OCI-M1 (cell line): ENCODE measurements around the gene MMP14.
"Not testable (repeated sequence)": the region's sequence is repeated elsewhere in the genome, so short reads cannot be mapped to it uniquely, and the experiment has no call there.

Source experiments
- DNase-seq: peaks from one replicate; lab custom pipeline; 2025; lab: John Stamatoyannopoulos, UW

Gene MMP14

DNA sequence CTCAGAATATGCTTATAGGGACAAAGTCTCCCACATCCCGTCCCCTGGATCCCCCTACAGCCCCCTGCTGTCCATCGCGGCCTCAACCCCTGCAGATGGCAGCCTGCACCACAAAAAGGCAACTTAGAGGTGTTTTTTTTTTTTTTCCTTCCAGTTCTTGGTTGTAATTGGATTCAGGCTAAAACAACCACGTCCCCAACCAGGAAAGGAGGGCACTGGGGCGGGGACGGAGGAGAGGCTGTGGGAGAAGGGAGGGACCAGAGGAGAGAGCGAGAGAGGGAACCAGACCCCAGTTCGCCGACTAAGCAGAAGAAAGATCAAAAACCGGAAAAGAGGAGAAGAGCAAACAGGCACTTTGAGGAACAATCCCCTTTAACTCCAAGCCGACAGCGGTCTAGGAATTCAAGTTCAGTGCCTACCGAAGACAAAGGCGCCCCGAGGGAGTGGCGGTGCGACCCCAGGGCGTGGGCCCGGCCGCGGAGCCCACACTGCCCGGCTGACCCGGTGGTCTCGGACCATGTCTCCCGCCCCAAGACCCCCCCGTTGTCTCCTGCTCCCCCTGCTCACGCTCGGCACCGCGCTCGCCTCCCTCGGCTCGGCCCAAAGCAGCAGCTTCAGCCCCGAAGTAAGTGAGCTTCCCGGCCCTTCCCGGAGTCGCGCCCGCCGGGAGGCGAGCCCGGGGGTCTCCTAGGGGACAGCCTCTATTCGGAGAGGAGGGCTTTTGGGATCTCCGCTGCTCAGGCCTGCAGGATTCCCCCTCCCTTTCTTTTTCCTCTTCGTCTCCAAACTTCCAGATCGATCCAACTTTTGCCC is at the start of gene MMP14:
TSS of gene MMP14 (plus strand) at position 285 of the 813 bp plus-strand sequence. CDS start at position 518, 233 bp downstream.
- DNase-seq = no peak

GRCh38 chr14:22786685-22787084 is 49.7 kb upstream of the MMP14 start:
- no peak for DNase-seq

DNA sequence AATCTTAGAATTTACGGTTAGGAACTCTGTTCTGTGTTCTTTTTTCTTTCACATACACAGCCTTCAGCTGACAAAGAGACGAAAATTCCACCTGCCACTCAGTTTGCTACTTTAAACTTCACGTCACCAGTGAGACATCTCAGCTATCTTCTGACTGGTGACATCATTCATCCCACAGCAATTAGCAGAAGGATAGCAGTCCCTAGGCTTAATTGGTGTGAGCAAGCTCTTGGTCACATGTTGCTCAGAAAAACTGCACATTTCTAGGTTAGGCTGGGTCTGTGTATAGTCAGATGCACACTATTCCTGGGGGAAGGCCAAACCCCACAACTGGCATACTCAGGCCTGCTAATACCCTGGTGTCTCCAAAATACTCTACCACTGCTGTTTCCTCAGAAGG is 45.1 kb upstream of the MMP14 start:
- DNase-seq = peak; percentile 25

GRCh38 chr14:22792158-22792557 is 44.2 kb upstream of the MMP14 start:
- DNase-seq = no peak

DNA sequence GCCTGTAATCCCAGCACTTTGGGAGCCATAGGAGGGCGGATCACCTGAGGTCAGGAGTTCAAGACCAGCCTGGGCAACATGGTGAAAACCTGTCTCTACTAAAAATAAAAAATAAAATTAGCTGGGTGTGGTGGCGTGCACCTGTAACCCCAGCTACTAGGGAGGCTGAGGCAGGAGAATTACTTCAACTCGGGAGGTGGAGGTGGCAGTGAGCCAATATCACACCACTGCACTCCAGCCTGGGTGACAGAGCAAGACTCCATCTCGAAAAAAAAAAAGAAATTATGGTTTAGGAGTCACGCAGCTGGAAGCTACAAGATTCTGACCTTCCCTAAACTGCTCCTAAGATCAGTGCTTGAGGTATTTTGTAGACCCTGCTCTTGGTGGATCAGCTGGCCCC is 42.8 kb upstream of the MMP14 start:
- DNase-seq = not testable (repeated sequence)

DNA sequence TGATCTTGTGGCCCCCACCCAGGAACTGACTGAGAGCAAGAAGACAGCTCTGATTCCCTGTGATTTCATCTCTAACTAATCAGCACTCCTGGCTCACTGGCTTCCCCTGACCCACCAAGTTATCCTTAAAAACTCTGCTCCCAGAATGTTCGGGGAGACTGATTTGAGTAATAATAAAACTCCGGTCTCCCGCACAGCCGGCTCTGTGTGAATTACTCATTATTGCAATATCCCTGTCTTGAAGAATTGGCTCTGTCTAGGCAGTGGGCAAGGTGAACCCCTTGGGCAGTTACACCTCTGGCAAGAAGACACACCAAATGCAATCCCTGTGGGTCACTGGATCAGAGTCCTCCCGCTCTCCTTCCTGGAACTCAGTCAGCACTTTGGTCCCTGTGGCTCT is 42.4 kb upstream of the MMP14 start:
- DNase-seq = no peak

GRCh38 chr14:22794551-22794951 is 41.8 kb upstream of the MMP14 start:
- DNase-seq = no peak

GRCh38 chr14:22796087-22796707 is 40.2 kb upstream of the MMP14 start:
- DNase-seq = no peak

DNA sequence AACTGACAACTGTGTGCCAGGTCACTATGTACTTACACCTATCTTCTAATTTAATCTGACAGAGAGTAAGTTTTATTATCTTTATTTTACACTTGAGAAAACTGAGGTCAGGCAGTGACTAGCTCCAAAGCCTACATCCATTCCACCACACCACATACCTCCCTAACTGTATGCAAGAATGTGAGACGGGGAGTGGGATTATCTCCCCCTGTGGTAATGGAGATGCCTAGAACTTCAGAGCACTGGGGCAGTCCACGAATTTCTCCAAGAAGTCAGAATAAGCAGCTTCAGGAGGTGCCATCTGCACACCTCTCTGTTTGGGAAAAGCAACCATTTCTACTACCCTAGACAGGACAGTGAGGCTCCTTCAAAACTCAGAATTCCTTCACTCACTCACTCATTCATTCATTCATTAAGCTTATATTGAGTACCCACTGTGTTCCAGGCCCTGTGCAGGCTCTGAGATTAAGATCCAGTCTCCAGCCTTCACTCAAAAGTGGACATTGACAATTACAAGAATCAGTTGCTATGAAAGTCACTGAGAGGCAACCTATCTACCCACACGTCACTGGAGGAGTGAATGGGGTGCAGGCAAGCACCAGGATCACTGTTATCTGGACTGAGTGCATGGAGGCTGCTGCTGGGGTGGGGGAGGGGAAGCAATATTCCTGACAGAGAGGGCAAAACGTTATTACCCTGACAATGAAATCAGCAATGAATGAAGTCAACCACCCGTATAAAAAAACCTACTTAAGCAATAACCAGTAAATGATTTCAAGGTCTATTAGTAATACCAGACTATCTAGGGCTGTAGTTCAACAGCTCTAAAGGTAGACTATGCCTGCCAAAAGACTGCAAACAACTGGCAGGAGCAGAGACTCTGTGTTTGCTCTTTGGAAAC is 39.1 kb upstream of the MMP14 start:
- DNase-seq = peak; percentile 19

DNA sequence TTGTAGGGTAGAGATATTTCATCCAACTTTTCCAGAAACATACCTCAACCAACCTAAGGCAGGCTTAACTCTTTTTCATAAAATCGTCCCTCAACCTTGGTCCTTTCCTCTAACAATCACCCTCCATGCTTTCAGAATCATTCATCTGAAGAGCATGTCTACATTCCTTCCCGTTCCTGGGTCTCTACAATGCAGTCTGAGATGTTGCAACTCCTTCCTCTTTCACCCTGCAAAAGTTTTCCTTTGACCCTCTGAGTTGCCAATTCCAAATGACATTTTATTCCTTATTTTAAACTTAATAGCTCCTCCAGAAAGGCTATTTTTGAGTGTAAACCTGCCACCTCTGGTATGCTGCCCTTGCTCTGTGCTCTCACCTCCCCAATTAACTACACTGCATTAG is 37.9 kb upstream of the MMP14 start:
- no peak for DNase-seq

DNA sequence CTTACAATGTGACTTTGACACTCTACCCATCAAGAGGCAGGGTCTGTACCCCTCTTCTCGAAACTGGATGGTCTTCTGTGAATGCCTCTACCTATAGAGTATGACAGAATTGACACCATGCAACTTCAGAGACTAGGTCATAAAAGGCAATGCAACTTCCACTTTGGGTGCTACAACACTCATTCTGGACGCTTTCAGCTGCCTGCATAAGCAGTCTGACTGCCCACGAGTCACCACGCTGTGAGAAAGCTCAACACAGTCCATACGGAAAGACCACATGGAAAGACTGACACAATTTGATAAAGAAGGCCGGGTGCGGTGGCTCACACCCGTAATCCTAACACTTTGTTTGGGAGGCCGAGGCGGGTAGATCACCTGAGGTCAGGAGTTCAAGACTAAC is 36.0 kb upstream of the MMP14 start:
- DNase-seq = no peak

DNA sequence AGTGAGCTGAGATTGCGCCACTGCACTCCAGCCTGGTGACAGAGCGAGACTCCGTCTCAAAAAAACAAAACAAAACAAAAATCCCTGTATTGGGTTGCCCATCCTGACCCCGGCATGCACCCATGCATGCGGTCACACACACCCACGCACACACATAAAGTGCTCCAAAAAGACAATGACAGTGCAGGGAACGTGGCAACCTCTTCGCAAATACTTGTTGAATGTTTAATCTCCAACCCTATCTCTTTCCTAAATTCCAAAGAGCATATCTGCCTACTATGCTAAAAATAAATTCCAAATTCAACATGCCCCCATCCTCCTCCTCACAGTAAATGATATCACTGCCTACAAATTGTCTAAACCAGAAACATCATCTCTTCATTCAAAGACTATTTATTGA is 34.7 kb upstream of the MMP14 start:
- no peak for DNase-seq

- DNase-seq = no peak
Observed at GRCh38 chr14:22802860-22803686, 33.3 kb upstream of the MMP14 start.

DNA sequence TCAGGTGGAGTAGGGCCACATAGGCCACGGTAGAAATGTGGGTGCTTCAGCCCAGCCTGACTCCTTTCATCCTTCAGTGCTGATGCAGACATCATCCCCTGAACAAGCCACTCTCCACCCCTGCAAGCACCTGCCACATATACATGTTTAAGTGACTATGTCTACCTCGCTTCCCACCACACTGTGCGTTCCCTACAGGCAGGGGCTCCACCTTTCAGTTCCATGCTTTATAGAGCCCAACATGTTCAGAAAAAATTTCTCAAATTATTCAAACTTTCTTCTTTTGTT is 32.8 kb upstream of the MMP14 start:
- DNase-seq = no peak

GRCh38 chr14:22805235-22805634 is 31.1 kb upstream of the MMP14 start:
- DNase-seq = not testable (repeated sequence)

DNA sequence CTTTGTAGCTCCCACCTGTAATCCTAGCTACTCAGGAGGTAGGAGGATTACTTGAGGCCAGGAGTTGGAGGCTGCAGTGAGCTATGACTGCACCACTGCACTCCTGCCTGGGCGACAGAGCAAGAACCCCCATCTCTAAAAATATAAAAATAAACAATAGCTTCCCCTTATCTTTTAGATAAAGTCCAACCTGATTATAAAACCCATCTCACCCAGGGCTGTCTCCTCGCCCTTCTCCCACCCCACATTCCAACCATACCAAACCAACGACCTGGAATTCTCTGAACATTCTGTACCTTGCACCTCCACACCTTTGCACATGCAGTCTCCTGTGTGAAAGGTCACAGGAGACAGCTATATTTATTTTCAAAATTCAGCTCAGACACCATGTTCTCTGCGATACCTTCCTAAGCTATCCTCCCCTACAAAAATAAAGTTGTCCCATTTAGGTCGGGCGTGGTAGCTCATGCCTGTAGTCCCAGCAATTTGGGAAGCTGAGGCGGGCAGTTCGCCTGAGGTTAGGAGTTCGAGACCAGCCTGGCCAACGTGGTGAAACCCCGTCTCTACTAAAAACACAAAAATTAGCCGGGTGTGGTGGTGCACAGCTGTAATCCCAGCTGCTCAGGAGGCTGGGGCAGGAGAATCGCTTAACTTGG is 28.8 kb upstream of the MMP14 start:
- no peak for DNase-seq

DNA sequence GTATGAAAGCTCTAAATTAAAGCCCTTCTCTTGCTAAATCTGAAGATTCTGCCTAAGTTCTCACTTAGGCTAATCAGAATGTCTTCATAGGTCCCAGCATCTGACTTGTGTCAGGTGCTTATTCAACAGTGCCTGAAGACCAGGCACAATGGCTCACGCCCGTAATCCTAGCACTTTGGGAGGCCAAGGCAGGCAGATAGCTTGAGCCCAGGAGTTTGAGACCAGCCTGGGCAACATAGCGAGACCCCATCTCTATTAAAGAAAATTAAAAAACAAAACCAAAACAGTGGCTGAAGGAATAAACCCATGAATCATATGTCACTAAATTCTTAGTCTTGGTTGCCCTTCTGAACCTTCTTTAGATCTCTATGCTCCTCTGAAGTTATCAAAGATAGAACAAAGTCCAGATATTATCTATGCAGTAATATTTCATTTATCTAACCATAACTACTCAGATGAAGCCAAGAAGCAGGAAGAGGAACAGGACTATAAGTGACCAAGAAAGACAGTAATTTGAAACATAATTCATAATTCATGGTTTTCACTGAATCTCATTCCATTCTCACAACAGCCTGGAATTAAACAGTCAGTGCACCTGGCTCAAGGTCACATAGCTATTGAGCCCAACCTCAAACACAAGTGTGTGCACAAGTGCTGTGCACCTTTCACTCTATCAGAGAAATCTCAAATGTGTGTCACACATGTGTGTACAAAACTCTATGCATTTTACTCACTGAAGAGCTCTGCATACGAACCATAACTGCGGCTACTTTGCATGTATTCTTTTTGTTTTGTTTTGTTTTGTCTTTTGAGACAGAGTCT is 27.8 kb upstream of the MMP14 start:
- no peak for DNase-seq

- DNase-seq = peak; percentile 20
Observed at GRCh38 chr14:22811722-22812121, 24.7 kb upstream of the MMP14 start.

DNA sequence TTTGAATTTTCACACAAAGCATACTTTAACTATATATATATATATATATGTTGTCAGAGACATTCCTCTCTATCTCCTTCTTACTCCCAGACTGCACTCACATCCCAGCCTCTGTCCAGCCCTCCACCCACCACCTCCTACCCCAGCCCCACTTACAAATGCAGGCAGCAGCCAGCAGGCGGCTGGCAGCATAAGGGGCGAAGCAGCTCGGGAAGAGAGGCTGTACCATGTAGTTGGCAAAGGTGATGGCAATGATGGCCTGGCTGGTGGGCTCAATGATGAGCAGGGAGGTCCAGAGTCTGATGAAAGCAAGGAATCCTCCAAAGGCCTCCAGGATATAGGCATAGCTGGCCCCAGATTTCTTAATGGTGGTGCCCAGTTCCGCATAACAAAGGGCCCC is 23.6 kb upstream of the MMP14 start:
- no peak for DNase-seq

- no peak for DNase-seq
Observed at GRCh38 chr14:22813145-22813544, 23.2 kb upstream of the MMP14 start.

GRCh38 chr14:22814373-22814772 is 22.0 kb upstream of the MMP14 start:
- DNase-seq = no peak
